Measurements from ENCODE around the gene PLAGL1.

The PLAGL1 gene

DNA sequence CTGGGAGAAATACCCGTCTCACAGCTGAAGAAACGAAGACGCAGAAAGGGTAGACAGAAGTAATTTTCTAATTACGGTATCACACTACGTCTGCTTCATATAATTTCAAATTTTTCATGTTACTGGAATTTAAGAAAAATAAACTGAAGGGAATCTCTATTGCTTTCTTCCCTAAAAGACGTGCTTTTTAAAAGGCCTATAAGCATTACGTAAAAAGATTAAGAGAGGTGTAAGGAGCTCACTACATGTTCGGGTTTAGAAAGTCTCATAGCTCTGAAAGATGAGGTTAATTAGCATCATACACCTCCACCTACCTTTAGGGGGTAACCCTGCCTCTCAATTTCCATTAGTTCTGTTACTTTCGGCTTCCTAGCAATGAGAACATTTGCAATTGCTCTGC lies 787 bp upstream of the PLAGL1 start:
- DNase-seq (ENCODE audit: low read depth), result no peak

- no peak for DNase-seq (ENCODE audit: low read depth)
Observed at GRCh38 chr6:144007478-144008119, 460 bp downstream of the PLAGL1 start.

GRCh38 chr6:144006736-144007477 lies 1.2 kb downstream of the PLAGL1 start:
- no peak for DNase-seq (ENCODE audit: low read depth)

- DNase-seq (ENCODE audit: low read depth), result no peak
Observed at GRCh38 chr6:143999406-143999805, 8.7 kb downstream of the PLAGL1 start.

DNA sequence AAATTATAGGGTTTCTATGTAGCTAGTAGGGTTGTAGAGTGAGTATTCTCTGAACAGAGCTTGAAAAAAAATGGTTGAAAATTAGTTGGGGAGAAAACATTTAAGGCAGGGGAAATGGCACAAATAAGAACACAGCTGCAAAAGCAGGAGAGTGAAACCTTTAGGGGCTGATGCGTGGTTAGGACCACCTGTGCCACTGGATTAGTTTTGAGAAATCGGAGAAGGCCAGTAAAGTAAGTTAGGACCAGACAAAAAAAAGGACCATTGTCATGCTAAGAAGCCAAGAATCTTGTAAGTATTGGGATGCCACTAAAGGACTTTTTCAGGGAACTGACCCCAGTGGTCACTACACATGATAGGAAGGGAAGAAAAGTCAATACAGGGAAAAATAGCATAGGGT lies 9.4 kb downstream of the PLAGL1 start:
- DNase-seq (ENCODE audit: low read depth), result no peak

DNA sequence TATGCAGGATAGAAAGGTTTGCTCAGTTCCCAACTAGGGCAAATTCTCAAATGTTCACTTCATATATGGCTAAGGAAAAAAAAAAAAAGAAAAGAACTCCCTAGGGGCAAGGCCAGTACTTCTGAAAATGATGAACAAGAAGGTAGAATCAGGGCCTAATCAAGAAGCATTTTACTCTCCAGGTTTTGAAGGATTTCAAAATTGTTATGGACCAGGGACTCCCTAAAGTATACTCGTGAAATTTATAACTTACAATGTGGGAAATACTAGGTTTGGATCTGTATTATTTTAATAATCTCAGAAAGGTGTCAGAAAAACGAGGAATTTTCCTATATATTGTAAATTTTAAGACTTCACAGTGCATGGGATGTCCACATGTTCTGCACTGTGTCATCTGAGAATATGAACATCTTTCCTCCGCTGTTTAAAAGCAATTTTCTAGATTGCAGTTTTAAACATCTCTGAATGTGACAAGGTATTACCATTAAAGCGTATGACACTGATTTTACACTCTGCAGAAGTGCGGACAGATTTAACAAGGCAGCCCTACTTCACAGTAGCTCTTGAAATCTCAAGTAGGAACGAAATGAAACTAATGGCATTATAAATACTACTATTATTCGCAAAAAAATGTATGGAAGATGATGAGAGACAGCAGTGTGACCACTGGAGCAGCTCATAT lies 14.0 kb downstream of the PLAGL1 start:
- no peak for DNase-seq (ENCODE audit: low read depth)

GRCh38 chr6:143992285-143992684 lies 15.8 kb downstream of the PLAGL1 start:
- no peak for DNase-seq (ENCODE audit: low read depth)

DNA sequence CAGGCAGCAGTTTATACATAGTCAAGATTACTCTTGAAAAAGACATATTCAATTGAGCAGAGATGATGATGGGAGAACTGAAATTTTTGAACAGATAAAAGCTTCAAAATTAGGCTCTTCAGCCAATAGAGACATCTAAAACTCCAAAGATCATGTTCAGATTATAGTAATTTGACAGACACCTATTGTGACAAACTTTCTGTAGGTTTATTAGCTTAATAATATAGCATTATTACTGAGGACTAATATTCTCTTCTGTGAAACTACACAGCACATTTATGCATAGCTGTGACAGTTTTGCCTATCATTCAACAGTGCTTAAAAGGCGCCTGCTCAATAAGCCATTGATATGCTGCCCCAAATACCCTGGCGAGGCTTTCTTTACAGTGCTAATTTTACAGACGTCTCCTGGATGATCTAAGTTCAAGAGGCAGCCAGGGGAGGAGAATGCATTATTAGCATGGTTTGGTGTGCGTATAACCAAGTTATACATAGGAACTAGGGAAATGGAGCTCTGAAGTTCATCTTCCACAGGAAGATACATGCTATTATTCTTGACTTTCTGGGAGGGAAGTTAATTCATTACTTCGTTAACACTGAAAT lies 21.5 kb downstream of the PLAGL1 start:
- no peak for DNase-seq (ENCODE audit: low read depth)

GRCh38 chr6:143984666-143985065 lies 23.4 kb downstream of the PLAGL1 start:
- DNase-seq (ENCODE audit: low read depth), result no peak

- no peak for DNase-seq (ENCODE audit: low read depth)
Observed at GRCh38 chr6:143982968-143983367, 25.1 kb downstream of the PLAGL1 start.

DNA sequence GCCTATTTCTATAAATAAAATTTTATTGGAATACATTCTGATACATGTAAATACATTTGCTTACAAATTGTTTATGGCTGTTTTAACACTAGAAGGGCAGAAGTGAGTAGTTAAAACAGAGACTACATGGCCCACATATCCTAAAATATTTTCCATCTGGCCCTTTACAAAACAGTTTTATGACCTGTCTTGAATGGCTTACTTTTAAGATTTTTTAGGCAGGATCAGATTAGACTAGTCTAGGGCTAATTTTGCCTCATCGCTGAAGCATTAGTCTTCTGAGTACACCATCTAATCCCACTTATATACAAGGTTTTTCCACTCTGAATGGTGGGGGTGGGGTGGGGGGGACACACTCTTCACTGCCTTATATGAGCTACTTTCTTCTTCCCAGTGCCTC lies 27.1 kb downstream of the PLAGL1 start:
- no peak for DNase-seq (ENCODE audit: low read depth)

DNA sequence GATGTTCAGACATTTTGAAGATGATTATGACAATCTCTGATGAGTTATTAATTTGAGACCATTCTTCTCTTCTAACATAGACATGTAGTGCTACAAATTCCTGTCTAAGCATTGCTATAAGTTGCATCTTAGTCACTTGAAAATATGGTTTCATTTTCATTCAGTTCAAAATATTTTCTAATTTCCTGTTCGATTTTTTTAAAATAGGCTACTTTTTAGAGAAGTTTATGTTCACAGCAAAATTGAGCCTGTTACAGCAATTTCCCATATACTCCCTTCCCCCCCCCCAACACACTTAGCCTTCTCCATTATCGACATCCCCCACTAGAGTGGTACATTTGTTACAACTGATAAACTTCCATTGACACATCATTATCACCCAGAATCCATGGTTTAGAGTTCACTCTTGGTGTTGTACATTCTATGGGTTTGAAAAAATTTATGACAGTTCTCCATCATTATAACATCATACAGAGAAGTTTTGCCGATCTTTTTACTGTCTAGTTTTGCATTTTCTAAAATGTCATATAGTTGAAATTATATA lies 31.2 kb downstream of the PLAGL1 start:
- no peak for DNase-seq (ENCODE audit: low read depth)

GRCh38 chr6:143974089-143974488 lies 34.0 kb downstream of the PLAGL1 start:
- DNase-seq (ENCODE audit: low read depth), result no peak

DNA sequence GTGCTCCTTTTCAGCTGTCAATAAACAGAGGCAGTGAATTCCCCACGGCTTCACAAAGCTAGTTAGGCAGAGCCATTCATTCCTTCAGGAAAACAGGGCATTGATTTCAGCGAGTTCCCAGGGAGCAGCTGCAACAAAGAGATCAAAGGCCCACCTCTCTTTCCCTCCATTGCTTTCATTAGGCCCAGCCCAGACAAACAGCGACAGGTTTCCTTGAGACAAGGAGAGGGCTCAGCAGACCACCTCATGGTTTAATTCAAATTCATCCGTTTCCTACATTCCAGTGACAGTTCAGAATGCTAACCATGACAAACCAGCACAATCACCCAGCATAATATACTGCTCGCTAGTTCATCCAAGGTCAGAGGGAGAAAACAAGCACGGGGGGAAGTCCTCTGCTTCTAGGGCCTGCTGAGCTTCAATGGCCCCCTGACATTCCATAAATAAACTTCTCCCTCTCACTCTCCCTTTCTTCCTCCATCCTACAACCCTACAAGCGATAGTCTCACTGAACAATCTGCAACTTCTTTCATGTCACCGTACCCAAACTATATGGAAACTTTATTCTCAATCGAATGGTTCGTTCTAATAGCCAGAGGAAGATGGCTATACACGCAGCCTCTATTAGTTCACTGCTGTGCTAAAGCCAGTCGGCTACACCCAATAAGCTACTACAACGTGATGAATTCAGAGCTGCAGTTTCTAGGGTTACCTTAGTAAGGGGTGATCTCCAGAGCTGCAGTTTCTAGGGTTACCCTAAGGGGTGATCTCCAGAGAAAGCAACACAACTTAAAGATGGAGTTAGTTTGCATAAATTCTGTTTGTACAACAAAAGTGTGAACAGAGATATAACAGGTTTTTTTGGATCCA lies 34.7 kb downstream of the PLAGL1 start:
- no peak for DNase-seq (ENCODE audit: low read depth)

- DNase-seq (ENCODE audit: low read depth), result no peak
Observed at GRCh38 chr6:143971482-143972205, 36.4 kb downstream of the PLAGL1 start.

GRCh38 chr6:143970456-143971218 lies 37.4 kb downstream of the PLAGL1 start:
- no peak for DNase-seq (ENCODE audit: low read depth)

- no peak for DNase-seq (ENCODE audit: low read depth)
Observed at GRCh38 chr6:143969077-143969476, 39.0 kb downstream of the PLAGL1 start.

DNA sequence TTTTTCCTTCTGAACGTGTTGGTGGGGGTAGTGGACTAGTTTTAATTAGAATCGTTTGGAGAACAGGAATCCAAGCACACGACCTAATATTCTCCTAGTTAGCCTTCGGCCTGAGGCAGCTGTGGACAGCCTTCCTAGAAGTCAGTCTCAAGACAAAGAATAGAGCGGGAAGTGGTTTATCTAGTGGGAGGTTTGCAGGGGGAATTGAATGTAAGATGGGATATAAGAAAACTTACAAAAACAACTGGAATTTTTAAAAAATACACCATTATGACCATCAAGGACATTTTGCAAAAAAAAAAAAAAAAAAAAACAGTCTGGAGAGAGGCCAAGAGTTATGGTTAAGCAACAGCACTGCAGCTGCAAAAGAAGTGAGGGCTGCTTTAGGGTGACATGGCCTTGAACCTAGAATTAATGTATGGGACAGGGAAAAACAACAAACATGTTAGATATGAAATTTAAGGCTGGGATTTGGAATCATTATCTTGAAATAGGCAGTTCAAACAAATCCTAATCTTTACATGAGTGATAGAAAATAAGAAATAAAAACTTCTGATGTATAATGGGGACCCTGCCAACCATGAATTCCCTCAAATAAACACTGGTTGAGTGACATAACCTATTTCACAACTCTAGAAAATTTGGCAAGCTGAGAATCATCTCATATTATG lies 40.2 kb downstream of the PLAGL1 start:
- DNase-seq (ENCODE audit: low read depth), result no peak

DNA sequence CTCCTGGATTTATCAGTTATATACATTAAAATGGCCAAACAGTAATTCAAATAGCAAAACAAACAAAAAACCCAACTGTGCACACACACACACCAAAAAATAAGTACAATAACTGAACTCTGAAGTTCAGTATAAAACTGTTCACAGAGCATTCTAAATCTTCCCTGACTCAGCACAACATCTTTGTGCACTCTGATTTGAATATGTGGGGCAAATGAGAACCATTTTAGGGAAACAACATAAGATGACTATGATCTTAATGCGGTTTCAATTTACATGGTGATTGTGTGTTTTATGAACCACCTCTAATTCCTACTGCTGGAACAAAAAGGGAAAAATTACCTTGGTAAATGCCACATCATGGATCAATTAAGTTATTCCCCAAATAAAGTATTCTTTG lies 41.7 kb downstream of the PLAGL1 start:
- DNase-seq (ENCODE audit: low read depth), result no peak
